Neural cell (in vitro differentiated cells): ENCODE results near the gene MACF1. TPM values are rescaled to one million over a fixed set of nuclear protein-coding genes. Genes with fewer than 3 reads are reported as not detected.

Experiments used
- H2AFZ ChIP-seq: fragments of 200-600, 300-800 bp; sonication (generic), shearing (Covaris generic); 2 replicates; pipeline ENCODE4 v1.6.0; 2014; ENCODE audit warnings: low read depth, mild to moderate bottlenecking, antibody characterized with exemption, low read length, moderate library complexity
- H3F3A ChIP-seq: fragments of 200-600 bp; shearing (Covaris generic); 2 replicates; pipeline ENCODE4 v1.6.1; 2016; ENCODE audit warnings: mild to moderate bottlenecking, moderate library complexity, mixed read lengths, antibody characterized with exemption, low read length; ENCODE audit not compliant: insufficient read depth, poor library complexity, severe bottlenecking
- H3K27ac ChIP-seq: fragments of 200-600, 300-800 bp; sonication (generic), shearing (Covaris generic); 2 replicates; pipeline ENCODE4 v1.5.1; 2014; ENCODE audit warnings: mild to moderate bottlenecking, low read length, moderate library complexity
- H3K27me3 ChIP-seq: fragments of 300-800, 200-600 bp; sonication (generic), shearing (Covaris generic); 2 replicates; pipeline ENCODE4 v1.6.0; 2014; ENCODE audit warnings: mild to moderate bottlenecking, low read depth, low read length, moderate library complexity; ENCODE audit not compliant: insufficient read depth
- H3K36me3 ChIP-seq: fragments of 300-800, 200-600 bp; sonication (generic), shearing (Covaris generic); 2 replicates; pipeline ENCODE4 v1.5.1; 2014; ENCODE audit warnings: mild to moderate bottlenecking, antibody characterized with exemption, low read length, moderate library complexity; ENCODE audit not compliant: insufficient read depth
- H3K4me2 ChIP-seq: fragments of 300-800, 200-600 bp; sonication (generic), shearing (Covaris generic); 2 replicates; pipeline ENCODE4 v1.6.0; 2014; ENCODE audit warnings: mild to moderate bottlenecking, low read length
- H3K4me3 ChIP-seq: fragments of 300-800, 200-600 bp; sonication (generic), shearing (Covaris generic); 2 replicates; pipeline ENCODE4 v1.5.1; 2014; ENCODE audit warnings: mild to moderate bottlenecking, low read length, moderate library complexity
- H3K79me2 ChIP-seq: fragments of 200-600 bp; shearing (Covaris generic); replicated peaks from 2 replicates; pipeline ENCODE4 v1.6.0; 2014; ENCODE audit warnings: mild to moderate bottlenecking, low read length, moderate library complexity; ENCODE audit not compliant: insufficient read depth
- H3K9ac ChIP-seq: fragments of 300-800, 200-600 bp; sonication (generic), shearing (Covaris generic); 2 replicates; pipeline ENCODE4 v1.6.1; 2016; ENCODE audit warnings: mild to moderate bottlenecking, low read length, mixed read lengths
- H3K9me2 ChIP-seq: fragments of 200-600 bp; shearing (Covaris generic); 2 replicates; pipeline ENCODE4 v1.6.1; 2016; ENCODE audit warnings: mild to moderate bottlenecking, low read length, mixed read lengths; ENCODE audit not compliant: insufficient read depth
- H3K9me3 ChIP-seq: fragments of 200-600, 300-800 bp; sonication (generic), shearing (Covaris generic); 2 replicates; pipeline ENCODE4 v1.6.1; 2016; ENCODE audit warnings: mild to moderate bottlenecking, mixed run types, low read length, moderate library complexity, mixed read lengths
- H4K20me1 ChIP-seq: fragments of 200-600 bp; shearing (Covaris generic); 2 replicates; pipeline ENCODE4 v1.6.1; 2016; ENCODE audit warnings: mild to moderate bottlenecking, mixed run types; ENCODE audit not compliant: insufficient read depth
- CTCF ChIP-seq: fragments of 450-650 bp; IDR thresholded peaks from 2 replicates; pipeline ENCODE4 v1.5.1; 2014; ENCODE audit warnings: antibody characterized with exemption, mild to moderate bottlenecking, moderate library complexity; ENCODE audit not compliant: poor library complexity, severe bottlenecking
- EP300 ChIP-seq: fragments of 450-650 bp; conservative IDR thresholded peaks from 2 replicates; pipeline ENCODE4 v1.6.1; 2014; ENCODE audit warnings: antibody characterized with exemption, mild to moderate bottlenecking, moderate library complexity; ENCODE audit not compliant: poor library complexity, severe bottlenecking
- EZH2 ChIP-seq: fragments of 200-600, 300-800 bp; shearing (Covaris generic), sonication (generic); IDR thresholded peaks from 2 replicates; pipeline ENCODE4 v1.6.1; 2014; ENCODE audit warnings: antibody characterized with exemption, low read length, borderline replicate concordance, mild to moderate bottlenecking; ENCODE audit not compliant: insufficient read depth, poor library complexity, severe bottlenecking
- MXI1 ChIP-seq: fragments of 450-650 bp; conservative IDR thresholded peaks from 2 replicates; pipeline ENCODE4 v1.6.1; 2014; ENCODE audit warnings: antibody characterized with exemption, mild to moderate bottlenecking; ENCODE audit not compliant: poor library complexity, severe bottlenecking
- POLR2AphosphoS5 ChIP-seq: IDR thresholded peaks from 2 replicates; pipeline ENCODE4 v1.6.1; 2012
- RAD21 ChIP-seq: fragments of 450-650 bp; conservative IDR thresholded peaks from 2 replicates; pipeline ENCODE4 v1.6.1; 2014; ENCODE audit warnings: antibody characterized with exemption, mild to moderate bottlenecking, moderate library complexity
- REST ChIP-seq: IDR thresholded peaks from 2 replicates; pipeline ENCODE4 v1.6.1; 2012; ENCODE audit warnings: borderline replicate concordance
- SMC3 ChIP-seq: fragments of 450-650 bp; conservative IDR thresholded peaks from 2 replicates; pipeline ENCODE4 v1.6.1; 2014; ENCODE audit warnings: antibody characterized with exemption, mild to moderate bottlenecking, moderate library complexity; ENCODE audit not compliant: poor library complexity
- TAF1 ChIP-seq: IDR thresholded peaks from 2 replicates; pipeline ENCODE4 v1.6.1; 2012; ENCODE audit warnings: low read depth
- polyA plus RNA-seq: library from polyadenylated mRNA; depleted of rRNA; stranded (reverse); fragments of >200 nt; gene quantifications from 2 replicates; pipeline ENCODE4 v1.2.3, GENCODE V29; 2014

MACF1 gene
- polyA plus RNA-seq, 1 donor from 2014 or later = 176 TPM

- no peak overlapping the region for H3K4me3 ChIP-seq
- H2AFZ ChIP-seq = no peak overlapping the region
Measured at GRCh38 chr1:39522661-39523567, 318.4 kb downstream of the MACF1 start.

DNA sequence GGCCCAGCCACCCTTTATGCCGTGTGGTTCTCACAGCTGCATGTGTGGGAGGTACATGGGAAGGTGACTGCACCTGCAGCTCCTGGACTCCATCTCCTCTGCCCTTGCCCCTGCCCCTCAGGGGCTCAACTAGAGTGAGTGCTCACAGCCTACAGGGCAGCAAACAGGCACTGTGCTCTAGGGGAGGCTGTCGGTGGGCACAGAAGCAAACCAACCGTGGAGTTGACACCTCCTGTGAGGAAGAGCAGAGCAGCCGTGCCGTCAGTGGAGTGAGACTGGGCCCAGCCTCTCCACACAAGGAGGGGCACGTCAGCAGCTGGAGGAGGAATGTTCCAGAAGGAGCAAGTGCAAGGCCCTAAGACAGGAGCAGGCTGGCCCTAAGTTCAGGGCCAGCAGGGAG is 319.7 kb downstream of the MACF1 start:
- Histone ChIP-seq H3K36me3 (no peaks in the 10 kb centered on the region), H3K4me3 (no peak overlapping the region)
- TF ChIP-seq SMC3 (no peak), CTCF (no peak), MXI1 (no peak), EP300 (no peak), TAF1 (no peak), RAD21 (no peak), EZH2 (no peak), POLR2AphosphoS5 (no peak)

More at GRCh38 chr1:39522661-39523567, 318.4 kb downstream of the MACF1 start:
- Histone ChIP-seq H3F3A (no peaks in the 10 kb centered on the region), H3K9me3 (no peaks in the 10 kb centered on the region), H3K9me2 (no peaks in the 10 kb centered on the region), H4K20me1 (no peaks in the 10 kb centered on the region), H3K79me2 (no peaks in the 10 kb centered on the region), H3K27ac (no peak overlapping the region), H3K9ac (no peak overlapping the region), H3K27me3 (no peaks in the 10 kb centered on the region), H3K36me3 (no peaks in the 10 kb centered on the region), H3K4me2 (no peak overlapping the region)
- TF ChIP-seq CTCF = no peak
- TF ChIP-seq EZH2 = no peak
- TF ChIP-seq REST = no peak
- no peak for TF ChIP-seq POLR2AphosphoS5

More for the DNA sequence above, 319.7 kb downstream of the MACF1 start:
- H3F3A ChIP-seq = no peaks in the 10 kb centered on the region
- H4K20me1 ChIP-seq = no peaks in the 10 kb centered on the region
- H2AFZ ChIP-seq = no peak overlapping the region
- H3K9me3 ChIP-seq = no peaks in the 10 kb centered on the region
- no peaks in the 10 kb centered on the region for H3K79me2 ChIP-seq
- no peak overlapping the region for H3K27ac ChIP-seq
- no peak overlapping the region for H3K4me2 ChIP-seq
- no peak overlapping the region for H3K9ac ChIP-seq
- H3K9me2 ChIP-seq = no peaks in the 10 kb centered on the region
- no peaks in the 10 kb centered on the region for H3K27me3 ChIP-seq
